Parathyroid adenoma (tissue), 2 donors: ENCODE measurements around the gene SPDEF.

Experiments
- H2AFZ ChIP-seq: fragments of 300-600 bp; sonication (generic); one replicate; pipeline ENCODE4 v1.7.0; 2017; ENCODE audit warnings: antibody characterized with exemption, mild to moderate bottlenecking
- H3K27ac ChIP-seq: fragments of 300-600 bp; sonication (generic); one replicate; pipeline ENCODE4 v1.7.0; 2017
- H3K27me3 ChIP-seq: fragments of 300-600 bp; sonication (generic); one replicate; pipeline ENCODE4 v1.7.0; 2017; ENCODE audit warnings: low read length; ENCODE audit not compliant: control insufficient read depth, insufficient read depth
- H3K36me3 ChIP-seq: fragments of 300-600 bp; sonication (generic); one replicate; pipeline ENCODE4 v1.7.0; 2017; ENCODE audit warnings: low read length; ENCODE audit not compliant: control insufficient read depth, insufficient read depth
- H3K4me1 ChIP-seq: fragments of 300-600 bp; sonication (generic); one replicate; pipeline ENCODE4 v1.7.0; 2017; ENCODE audit warnings: control low read depth
- H3K4me2 ChIP-seq: fragments of 300-600 bp; sonication (generic); one replicate; pipeline ENCODE4 v1.7.0; 2017; ENCODE audit warnings: low read length
- H3K4me3 ChIP-seq: fragments of 300-600 bp; sonication (generic); one replicate; pipeline ENCODE4 v1.7.0; 2017; ENCODE audit warnings: low read depth, low read length
- H3K79me2 ChIP-seq: fragments of 300-600 bp; sonication (generic); one replicate; pipeline ENCODE4 v1.7.0; 2017; ENCODE audit warnings: control low read depth
- H3K9ac ChIP-seq: fragments of 300-600 bp; sonication (generic); one replicate; pipeline ENCODE4 v1.7.0; 2017; ENCODE audit warnings: mild to moderate bottlenecking
- H3K9me3 ChIP-seq: fragments of 300-600 bp; sonication (generic); one replicate; pipeline ENCODE4 v1.7.0; 2017; ENCODE audit warnings: low read length; ENCODE audit not compliant: control insufficient read depth
- CTCF ChIP-seq: fragments of 300-600 bp; sonication (generic); IDR thresholded peaks from one replicate; pipeline ENCODE4 v1.7.0; 2017; ENCODE audit warnings: antibody characterized with exemption, mild to moderate bottlenecking
- donor health status: primary hyperparathyroidism.

The SPDEF gene

DNA sequence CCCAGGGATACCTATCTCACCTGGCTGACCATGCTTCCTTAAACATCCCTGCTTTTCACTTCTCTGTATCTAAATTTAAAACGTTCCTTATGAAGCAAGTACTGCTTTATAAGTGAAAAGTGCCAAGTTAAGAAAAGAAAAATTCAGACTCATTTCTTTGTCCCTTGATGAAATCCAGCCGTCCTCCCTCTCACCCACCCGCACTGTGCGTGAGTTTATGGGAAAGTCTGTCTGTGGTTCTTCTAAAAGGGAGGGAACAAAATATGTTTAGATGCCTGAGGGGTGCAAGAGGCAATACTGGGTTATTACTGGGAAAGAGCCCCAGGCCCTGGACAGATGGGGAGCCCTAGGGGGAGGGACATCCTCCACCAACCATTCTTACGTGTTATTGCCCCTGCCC, 31.2 kb downstream of the SPDEF start:
- H3K36me3 ChIP-seq: no peaks in the 10 kb centered on the region
- no peak for TF ChIP-seq CTCF
- no peaks in the 10 kb centered on the region for H3K27me3 ChIP-seq
- no peak overlapping the region for H3K4me3 ChIP-seq
- no peak overlapping the region for H3K4me2 ChIP-seq
- no peak overlapping the region for H2AFZ ChIP-seq
- H3K27ac ChIP-seq: no peak overlapping the region
- no peaks in the 10 kb centered on the region for H3K79me2 ChIP-seq
- no peak overlapping the region for H3K9ac ChIP-seq
- H3K9me3 ChIP-seq: no peaks in the 10 kb centered on the region
- H3K4me1 ChIP-seq: peaks cover 2% of the 10 kb centered on the region

DNA sequence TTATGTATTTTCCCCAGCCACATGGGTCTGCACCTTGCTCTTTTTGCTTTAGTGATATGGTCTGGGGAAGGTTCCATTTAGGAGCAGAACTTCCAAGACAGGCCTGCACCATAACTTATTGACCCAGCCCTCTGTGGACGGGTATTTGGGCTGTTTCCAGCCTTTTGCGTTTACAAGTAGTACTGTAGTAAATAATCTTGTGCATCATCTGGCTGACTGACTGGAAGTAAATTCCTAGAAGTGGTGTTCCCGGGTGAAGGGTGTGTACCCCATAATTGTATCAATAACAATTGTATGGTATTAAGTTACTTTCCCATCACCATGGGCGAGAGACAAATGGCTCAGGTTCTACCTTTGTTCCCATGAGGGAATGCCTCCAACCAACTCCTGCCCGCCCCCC, 31.6 kb downstream of the SPDEF start:
- Histone ChIP-seq H2AFZ (no peak overlapping the region), H3K4me1 (peaks cover 2% of the 10 kb centered on the region), H3K27me3 (no peaks in the 10 kb centered on the region), H3K27ac (no peak overlapping the region), H3K9ac (no peak overlapping the region), H3K9me3 (no peaks in the 10 kb centered on the region), H3K4me3 (no peak overlapping the region), H3K36me3 (no peaks in the 10 kb centered on the region), H3K4me2 (no peak overlapping the region), H3K79me2 (no peaks in the 10 kb centered on the region)
- no peak for TF ChIP-seq CTCF

GRCh38 chr6:34523441-34524206, 32.5 kb downstream of the SPDEF start:
- Histone ChIP-seq H3K9ac (no peak overlapping the region), H3K27ac (no peak overlapping the region), H3K79me2 (no peaks in the 10 kb centered on the region), H3K9me3 (no peaks in the 10 kb centered on the region), H3K4me2 (no peak overlapping the region), H3K4me1 (peaks cover 2% of the 10 kb centered on the region), H3K4me3 (no peak overlapping the region), H2AFZ (no peak overlapping the region), H3K36me3 (no peaks in the 10 kb centered on the region), H3K27me3 (no peaks in the 10 kb centered on the region)
- TF ChIP-seq CTCF: no peak

- no peak overlapping the region for H2AFZ ChIP-seq
- H3K4me1 ChIP-seq: peaks cover 2% of the 10 kb centered on the region
- no peak overlapping the region for H3K4me2 ChIP-seq
- no peak for TF ChIP-seq CTCF
- H3K79me2 ChIP-seq: no peaks in the 10 kb centered on the region
- no peaks in the 10 kb centered on the region for H3K27me3 ChIP-seq
- H3K36me3 ChIP-seq: no peaks in the 10 kb centered on the region
- H3K4me3 ChIP-seq: no peak overlapping the region
- no peak overlapping the region for H3K9ac ChIP-seq
- H3K9me3 ChIP-seq: no peaks in the 10 kb centered on the region
- no peak overlapping the region for H3K27ac ChIP-seq
Measured at GRCh38 chr6:34522761-34523160, 33.4 kb downstream of the SPDEF start.
